ENCODE data around the gene KIAA0825. TPM values are rescaled to one million over a fixed set of nuclear protein-coding genes. Genes with fewer than 3 reads are reported as not detected.
A peak's percentile ranks its signal among the peaks of the same experiment; 100 is the strongest.

KIAA0825 gene
- total and polyA plus RNA-seq, 2 of the 8 experiments (the other 6 are each of a cell fraction or from before 2014, with no cell fraction given): 0.60 to 1.0 TPM

GRCh38 chr5:94540856-94541494 is 77.4 kb downstream of the KIAA0825 start:
- H3K23ac ChIP-seq (ENCODE audit: insufficient read length): no peak overlapping the region
- H2BK120ac ChIP-seq (replicated peaks; ENCODE audit: low read depth, low read length): no peak overlapping the region
- no peak overlapping the region for H2BK12ac ChIP-seq (ENCODE audit: low read depth, low read length)
- no peak overlapping the region for H3K9ac ChIP-seq (replicated peaks in 1 of 4; ENCODE audit: extremely low read depth in 1 of 4, low read depth in 3 of 4, low read length in 3 of 4)
- 0 out of 8 replicates have a peak overlapping the region, but pooled peaks of 1 of the 4 experiments have one; percentile 3 for H3K4me3 ChIP-seq (ENCODE audit: extremely low read depth in 1 of 4, insufficient read depth in 2 of 4, low read depth in 3 of 4, low read length in 4 of 4)
- no peaks in the 10 kb centered on the region for H4K20me1 ChIP-seq (replicated peaks in 1 of 2; ENCODE audit: control insufficient read depth in 1 of 2, insufficient read depth in 2 of 2, low read length in 2 of 2)
- no peak for DNase-seq (ENCODE audit: low read depth in 1 of 2, low spot score in 2 of 2)
- no peak overlapping the region for H2BK15ac ChIP-seq (ENCODE audit: low read length)
- H3K14ac ChIP-seq (ENCODE audit: insufficient read length): no peak overlapping the region
- H2AK5ac ChIP-seq (ENCODE audit: low read depth, low read length): no peak overlapping the region
- no peak overlapping the region for H3K4ac ChIP-seq (replicated peaks; ENCODE audit: insufficient read length, low read depth, low read length)
- 90% methylated on average over 6 of the region's 6 CpGs; no CpG with 5 or more reads in 1 of the 2 experiments for WGBS, 2 experiments (ENCODE audit: extremely low coverage in 1 of 2, insufficient coverage in 1 of 2, insufficient read length in 1 of 2, insufficient replicate concordance in 2 of 2, low coverage in 1 of 2, low lambda C conversion rate in 2 of 2, missing lambda C conversion rate in 1 of 2)
- H3K4me1 ChIP-seq (replicated peaks in 1 of 4; ENCODE audit: control insufficient read depth in 3 of 4, insufficient read depth in 4 of 4, low read length in 3 of 4): no peaks in the 10 kb centered on the region
- no peak overlapping the region for H3K18ac ChIP-seq (ENCODE audit: extremely low read depth, low read length)
- H4K8ac ChIP-seq (ENCODE audit: extremely low read depth, insufficient read depth, low read length): no peak overlapping the region
- no peaks in the 10 kb centered on the region for H3K36me3 ChIP-seq (ENCODE audit: control insufficient read depth in 2 of 4, insufficient read depth in 4 of 4, low read length in 3 of 4)
- no peak overlapping the region for H4K91ac ChIP-seq (replicated peaks; ENCODE audit: insufficient read length, low read length)
- H3K27me3 ChIP-seq (replicated peaks in 1 of 4; ENCODE audit: control insufficient read depth in 3 of 4, extremely low read depth in 1 of 4, insufficient read depth in 3 of 4, low read length in 3 of 4): no peaks in the 10 kb centered on the region
- H3K79me1 ChIP-seq (ENCODE audit: low read depth, low read length): no peaks in the 10 kb centered on the region
- H2AFZ ChIP-seq (ENCODE audit: low read length): no peak overlapping the region
- H2BK20ac ChIP-seq (ENCODE audit: low read length): no peak overlapping the region
- FAIRE-seq: peak; percentile 66
- no peak overlapping the region for H3K56ac ChIP-seq (replicated peaks; ENCODE audit: insufficient read length, low read depth, low read length)
- no peaks in the 10 kb centered on the region for H3K79me2 ChIP-seq (ENCODE audit: control insufficient read depth in 1 of 2, insufficient read depth in 2 of 2, low read length in 2 of 2)
- no peak overlapping the region for H2BK5ac ChIP-seq (ENCODE audit: low read depth, low read length)
- ChIA-PET CTCF (ENCODE audit: partially characterized antibody) (interaction anchor here (1.0 kb wide), 1 partner anchor 197 kb away, joined by 3 read pairs; no protein-coding TSS in a partner anchor), POLR2A (ENCODE audit: partially characterized antibody) (no interaction called here)
- no peak overlapping the region for H3K4me2 ChIP-seq (ENCODE audit: insufficient read depth in 1 of 2, low read depth in 2 of 2, low read length in 2 of 2)
- no peaks in the 10 kb centered on the region for H3K23me2 ChIP-seq (ENCODE audit: low read depth, low read length)
- H3K27ac ChIP-seq (ENCODE audit: low read depth, low read length): no peak overlapping the region
- H3K9me3 ChIP-seq (ENCODE audit: insufficient read depth in 2 of 2, low read depth in 1 of 2, low read length in 1 of 2): peaks cover 33 to 46% of the 10 kb centered on the region in 2 experiments
- H4K5ac ChIP-seq (ENCODE audit: insufficient read length, low read depth, low read length): no peak overlapping the region
- TF ChIP-seq, protein P1, sequence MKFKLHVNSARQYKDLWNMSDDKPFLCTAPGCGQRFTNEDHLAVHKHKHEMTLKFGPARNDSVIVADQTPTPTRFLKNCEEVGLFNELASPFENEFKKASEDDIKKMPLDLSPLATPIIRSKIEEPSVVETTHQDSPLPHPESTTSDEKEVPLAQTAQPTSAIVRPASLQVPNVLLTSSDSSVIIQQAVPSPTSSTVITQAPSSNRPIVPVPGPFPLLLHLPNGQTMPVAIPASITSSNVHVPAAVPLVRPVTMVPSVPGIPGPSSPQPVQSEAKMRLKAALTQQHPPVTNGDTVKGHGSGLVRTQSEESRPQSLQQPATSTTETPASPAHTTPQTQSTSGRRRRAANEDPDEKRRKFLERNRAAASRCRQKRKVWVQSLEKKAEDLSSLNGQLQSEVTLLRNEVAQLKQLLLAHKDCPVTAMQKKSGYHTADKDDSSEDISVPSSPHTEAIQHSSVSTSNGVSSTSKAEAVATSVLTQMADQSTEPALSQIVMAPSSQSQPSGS (IDR thresholded peaks at IDR 0.05; ENCODE audit: low read length): no peak
- TF ChIP-seq TAF1 (IDR thresholded peaks at IDR 0.05; ENCODE audit: low read depth, low read length): no peak
- TF ChIP-seq RXRA (IDR thresholded peaks at IDR 0.05; ENCODE audit: insufficient read depth, low read depth, low read length): no peak
- no peak for TF ChIP-seq RFX5 (IDR thresholded peaks at IDR 0.05; ENCODE audit: borderline replicate concordance, low read depth, low read length)
- no peak for TF ChIP-seq FOSL1 (IDR thresholded peaks at IDR 0.05; ENCODE audit: insufficient read depth, low read depth, low read length)
- no peak for TF ChIP-seq KDM4A (IDR thresholded peaks at IDR 0.05; ENCODE audit: low read depth, low read length, severe bottlenecking)
- TF ChIP-seq HDAC2 (IDR thresholded peaks at IDR 0.05; ENCODE audit: borderline replicate concordance in 1 of 2, low read depth in 2 of 2, low read length in 2 of 2): no peak
- no peak for TF ChIP-seq PHF8 (conservative IDR thresholded peaks at IDR 0.05; ENCODE audit: low read depth, low read length)
- TF ChIP-seq KDM5A (IDR thresholded peaks at IDR 0.05; ENCODE audit: low read length): no peak
- TF ChIP-seq YY1 (IDR thresholded peaks at IDR 0.05; ENCODE audit: low read depth, low read length): no peak
